ENCODE measurements around the gene ST3GAL4. TPM values are rescaled to one million over a fixed set of nuclear protein-coding genes. Genes with fewer than 3 reads are reported as not detected.

The ST3GAL4 gene
- total RNA-seq, 4 donors from 2014 or later, result 24.7 to 35.2 (median 28.0) TPM

- TF ChIP-seq CTCF (IDR thresholded peaks at IDR 0.05; ENCODE audit: low read depth), result no peak
Observed at GRCh38 chr11:126424471-126425039, 69.1 kb downstream of the ST3GAL4 start.

GRCh38 chr11:126426106-126426505 lies 70.6 kb downstream of the ST3GAL4 start:
- no peak for TF ChIP-seq CTCF (IDR thresholded peaks at IDR 0.05; ENCODE audit: low read depth)

- no peak for TF ChIP-seq CTCF (IDR thresholded peaks at IDR 0.05; ENCODE audit: low read depth)
Observed at GRCh38 chr11:126426820-126427749, 71.6 kb downstream of the ST3GAL4 start.

GRCh38 chr11:126430581-126431335 lies 75.3 kb downstream of the ST3GAL4 start:
- no peak for TF ChIP-seq CTCF (IDR thresholded peaks at IDR 0.05; ENCODE audit: low read depth)

- TF ChIP-seq CTCF (IDR thresholded peaks at IDR 0.05; ENCODE audit: low read depth), result no peak
Observed at GRCh38 chr11:126431401-126432064, 76.0 kb downstream of the ST3GAL4 start.

- TF ChIP-seq CTCF (IDR thresholded peaks at IDR 0.05; ENCODE audit: low read depth), result no peak
Observed at GRCh38 chr11:126432065-126432461, 76.6 kb downstream of the ST3GAL4 start.
